Measurements from ENCODE around the gene TRPV3. TPM values are rescaled to one million over a fixed set of nuclear protein-coding genes. Genes with fewer than 3 reads are reported as not detected.

TRPV3 gene
- total and polyA plus RNA-seq, 2 donors (not counting 3 experiments of a cell fraction or from before 2014, with no cell fraction given), result 0.01 TPM; not detected in 1

DNA sequence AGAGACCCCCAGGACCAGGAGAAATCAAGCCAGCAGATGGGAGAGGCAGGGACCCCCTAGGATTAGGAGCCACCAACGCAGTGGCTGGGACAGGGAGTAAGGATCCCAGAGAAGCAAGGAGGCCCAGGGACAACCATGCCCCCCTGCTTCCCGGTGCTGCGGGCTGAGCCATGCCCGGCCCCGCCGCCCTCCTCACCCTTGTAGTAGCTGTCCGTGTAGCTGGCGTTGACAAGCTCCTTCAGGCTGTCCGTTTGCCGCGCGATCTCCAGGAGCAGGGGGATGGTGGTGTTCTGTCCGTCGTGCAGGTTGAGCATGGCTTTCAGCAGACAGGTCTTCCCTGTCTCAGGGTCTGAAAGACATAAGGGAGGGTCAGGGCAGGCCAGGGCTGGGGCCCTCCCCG, 33.2 kb upstream of the TRPV3 start:
- no peaks in the 10 kb centered on the region for H3K9me3 ChIP-seq (replicated peaks; ENCODE audit: control insufficient read depth, insufficient read depth, low read length)
- TF ChIP-seq, protein P1, sequence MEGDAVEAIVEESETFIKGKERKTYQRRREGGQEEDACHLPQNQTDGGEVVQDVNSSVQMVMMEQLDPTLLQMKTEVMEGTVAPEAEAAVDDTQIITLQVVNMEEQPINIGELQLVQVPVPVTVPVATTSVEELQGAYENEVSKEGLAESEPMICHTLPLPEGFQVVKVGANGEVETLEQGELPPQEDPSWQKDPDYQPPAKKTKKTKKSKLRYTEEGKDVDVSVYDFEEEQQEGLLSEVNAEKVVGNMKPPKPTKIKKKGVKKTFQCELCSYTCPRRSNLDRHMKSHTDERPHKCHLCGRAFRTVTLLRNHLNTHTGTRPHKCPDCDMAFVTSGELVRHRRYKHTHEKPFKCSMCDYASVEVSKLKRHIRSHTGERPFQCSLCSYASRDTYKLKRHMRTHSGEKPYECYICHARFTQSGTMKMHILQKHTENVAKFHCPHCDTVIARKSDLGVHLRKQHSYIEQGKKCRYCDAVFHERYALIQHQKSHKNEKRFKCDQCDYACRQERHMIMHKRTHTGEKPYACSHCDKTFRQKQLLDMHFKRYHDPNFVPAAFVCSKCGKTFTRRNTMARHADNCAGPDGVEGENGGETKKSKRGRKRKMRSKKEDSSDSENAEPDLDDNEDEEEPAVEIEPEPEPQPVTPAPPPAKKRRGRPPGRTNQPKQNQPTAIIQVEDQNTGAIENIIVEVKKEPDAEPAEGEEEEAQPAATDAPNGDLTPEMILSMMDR (IDR thresholded peaks at IDR 0.05; ENCODE audit: extremely low read depth in 1 of 2, insufficient read depth in 1 of 2, low read depth in 1 of 2, low read length in 2 of 2), result no peak
- TF ChIP-seq MYC (IDR thresholded peaks at IDR 0.05; ENCODE audit: low read depth, low read length), result no peak
- H3K27me3 ChIP-seq (ENCODE audit: control insufficient read depth in 2 of 2, insufficient read depth in 2 of 2, low read length in 2 of 2), result no peaks in the 10 kb centered on the region
- no peak overlapping the region for H3K9ac ChIP-seq (replicated peaks; ENCODE audit: extremely low read depth, insufficient read depth, low read length)
- no peaks in the 10 kb centered on the region for H4K20me1 ChIP-seq (replicated peaks; ENCODE audit: control insufficient read depth, extremely low read depth, insufficient read depth, low read length)
- intact Hi-C loops (cut with micrococcal nuclease), result no loop called here
- no peak for FAIRE-seq
- ChIA-PET POLR2A (no interaction called here), CTCF (no interaction called here)
- DNase-seq (ENCODE audit: low read depth, low spot score), result no peak
- no peak overlapping the region for H2AFZ ChIP-seq (ENCODE audit: low read depth, low read length)
- no peaks in the 10 kb centered on the region for H3K9me1 ChIP-seq (replicated peaks; ENCODE audit: control insufficient read depth, extremely low read depth, insufficient read depth, low read length)
- no peak overlapping the region for H3K4me3 ChIP-seq (replicated peaks in 1 of 3; ENCODE audit: insufficient read depth in 1 of 3, low read depth in 1 of 3, low read length in 3 of 3)
- no peaks in the 10 kb centered on the region for H3K36me3 ChIP-seq (ENCODE audit: control insufficient read depth in 2 of 2, extremely low read depth in 1 of 2, insufficient read depth in 2 of 2, low read length in 2 of 2)
- H3K4me2 ChIP-seq (ENCODE audit: insufficient read depth, low read length), result no peak overlapping the region
- no peaks in the 10 kb centered on the region for H3K79me2 ChIP-seq (ENCODE audit: control insufficient read depth, insufficient read depth, low read length)
- BruUV-seq (replicated peaks), result no TSS peak
- no peaks in the 10 kb centered on the region for H3K4me1 ChIP-seq (ENCODE audit: control insufficient read depth, extremely low read depth, insufficient read depth, low read length)
- dilution Hi-C loops (cut with MboI; ENCODE audit: extremely low pct_ligation_motif_present, low sequenced_read_pairs), result no loop called here
- H3K27ac ChIP-seq (ENCODE audit: insufficient read depth, low read depth, low read length), result no peak overlapping the region

DNA sequence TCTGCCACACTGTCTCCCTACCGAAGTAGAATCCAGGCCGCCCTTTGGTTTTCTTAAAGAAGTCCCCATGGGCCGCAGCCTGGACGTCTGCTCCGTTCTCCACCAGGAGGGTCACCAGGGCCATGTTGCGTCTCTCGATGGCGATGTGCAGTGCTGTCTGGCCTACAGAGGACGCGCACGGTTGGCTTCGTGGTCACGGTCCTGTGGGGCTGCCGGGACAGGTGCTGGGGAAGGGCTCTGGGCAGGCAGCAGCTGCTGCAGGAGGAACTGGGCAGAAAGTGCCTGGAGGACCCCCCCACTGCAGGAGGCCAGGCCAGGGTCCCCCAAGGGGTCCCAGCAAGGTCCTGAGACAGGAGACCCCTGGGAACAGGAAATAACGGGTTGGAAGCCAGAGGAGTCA, 32.6 kb upstream of the TRPV3 start:
- Histone ChIP-seq H3K27me3 (ENCODE audit: control insufficient read depth in 2 of 2, insufficient read depth in 2 of 2, low read length in 2 of 2) (no peaks in the 10 kb centered on the region), H3K79me2 (ENCODE audit: control insufficient read depth, insufficient read depth, low read length) (no peaks in the 10 kb centered on the region), H4K20me1 (replicated peaks; ENCODE audit: control insufficient read depth, extremely low read depth, insufficient read depth, low read length) (no peaks in the 10 kb centered on the region), H3K4me3 (replicated peaks in 1 of 3; ENCODE audit: insufficient read depth in 1 of 3, low read depth in 1 of 3, low read length in 3 of 3) (no peak overlapping the region), H3K9me1 (replicated peaks; ENCODE audit: control insufficient read depth, extremely low read depth, insufficient read depth, low read length) (no peaks in the 10 kb centered on the region), H3K9ac (replicated peaks; ENCODE audit: extremely low read depth, insufficient read depth, low read length) (no peak overlapping the region), H3K4me1 (ENCODE audit: control insufficient read depth, extremely low read depth, insufficient read depth, low read length) (no peaks in the 10 kb centered on the region), H3K36me3 (ENCODE audit: control insufficient read depth in 2 of 2, extremely low read depth in 1 of 2, insufficient read depth in 2 of 2, low read length in 2 of 2) (no peaks in the 10 kb centered on the region), H3K27ac (ENCODE audit: insufficient read depth, low read depth, low read length) (no peak overlapping the region), H2AFZ (ENCODE audit: low read depth, low read length) (no peak overlapping the region), H3K4me2 (ENCODE audit: insufficient read depth, low read length) (no peak overlapping the region), H3K9me3 (replicated peaks; ENCODE audit: control insufficient read depth, insufficient read depth, low read length) (no peaks in the 10 kb centered on the region)
- ChIA-PET POLR2A (no interaction called here), CTCF (no interaction called here)
- no TSS peak for BruUV-seq (replicated peaks)
- DNase-seq (ENCODE audit: low read depth, low spot score), result no peak
- TF ChIP-seq POLR2AphosphoS5 (IDR thresholded peaks at IDR 0.05; ENCODE audit: insufficient read depth, low read depth, low read length) (no peak), EZH2 (IDR thresholded peaks at IDR 0.05; ENCODE audit: borderline replicate concordance, low read depth, low read length, severe bottlenecking) (no peak), FOS (IDR thresholded peaks at IDR 0.05; ENCODE audit: borderline replicate concordance, insufficient read depth, low read length) (no peak), POLR2A (IDR thresholded peaks at IDR 0.05; ENCODE audit: low read depth, low read length) (no peak), MYC (IDR thresholded peaks at IDR 0.05; ENCODE audit: low read depth, low read length) (no peak), JUN (IDR thresholded peaks at IDR 0.05; ENCODE audit: borderline replicate concordance, insufficient read depth, insufficient read length, low read depth) (no peak)
- no peak for FAIRE-seq
- dilution Hi-C loops (cut with MboI; ENCODE audit: extremely low pct_ligation_motif_present, low sequenced_read_pairs), result no loop called here
- intact Hi-C loops (cut with micrococcal nuclease), result no loop called here

Measured in endothelial cell of umbilical vein (primary cell).